ENCODE results near the gene RFTN2. TPM values are rescaled to one million over a fixed set of nuclear protein-coding genes. Genes with fewer than 3 reads are reported as not detected.

Gene RFTN2
- polyA plus RNA-seq, 1 of the 3 experiments (the other 2 are of a cell fraction), result 0.05 TPM

GRCh38 chr2:197708331-197708730 is 32.9 kb upstream of the RFTN2 start:
- H3K27me3 ChIP-seq (ENCODE audit: insufficient read depth), result no peaks in the 10 kb centered on the region
- H3K9ac ChIP-seq, result no peak overlapping the region
- H4K20me1 ChIP-seq (ENCODE audit: insufficient read depth), result 0 out of 2 replicates have a peak, but pooled peaks cover 5% of the 10 kb centered on the region
- H3K27ac ChIP-seq (ENCODE audit: low read depth in 2 of 2, low read length in 1 of 2), result no peak overlapping the region
- no peaks in the 10 kb centered on the region for H3K9me3 ChIP-seq
- ChIA-PET CTCF (interaction anchor here (0.6 to 2.3 kb wide), 10 partner anchors 8 to 86 kb away, joined by 3 to 19 read pairs (median 4); no protein-coding TSS in a partner anchor), POLR2A (no interaction called here)
- H3K4me3 ChIP-seq (ENCODE audit: low read depth in 2 of 2, low read length in 1 of 2), result no peak overlapping the region; a peak in 2 of 4 replicates
- no peaks in the 10 kb centered on the region for H3K9me2 ChIP-seq
- peaks cover 0 to 26% of the 10 kb centered on the region in 2 experiments for H3K36me3 ChIP-seq (replicated peaks in 1 of 2; ENCODE audit: control insufficient read depth in 1 of 2, insufficient read depth in 2 of 2, low read length in 1 of 2)
- peak overlapping the region; percentile 96 for H3K4me2 ChIP-seq
- H3F3A ChIP-seq (replicated peaks; ENCODE audit: insufficient read depth), result peaks cover 5% of the 10 kb centered on the region
- 34% methylated on average over 2 of the region's 2 CpGs for WGBS (ENCODE audit: low lambda C conversion rate)
- TF ChIP-seq EZH2phosphoT487 (IDR thresholded peaks at IDR 0.05; ENCODE audit: borderline replicate concordance, low read depth), result no peak
- TF ChIP-seq TCF12 (IDR thresholded peaks at IDR 0.05), result no peak
- TF ChIP-seq RXRA (IDR thresholded peaks at IDR 0.05; ENCODE audit: borderline replicate concordance, low read depth), result no peak
- no peak for TF ChIP-seq SMC3 (IDR thresholded peaks at IDR 0.05; ENCODE audit: low read depth, low read length)
- no peak for TF ChIP-seq MXI1 (IDR thresholded peaks at IDR 0.05; ENCODE audit: low read depth, low read length)
- TF ChIP-seq GATA2 (CRISPR knock-in tag; IDR thresholded peaks at IDR 0.05), result no peak
- no peak for TF ChIP-seq USF1 (IDR thresholded peaks at IDR 0.05; ENCODE audit: borderline replicate concordance, low read depth)
- TF ChIP-seq, protein P1, sequence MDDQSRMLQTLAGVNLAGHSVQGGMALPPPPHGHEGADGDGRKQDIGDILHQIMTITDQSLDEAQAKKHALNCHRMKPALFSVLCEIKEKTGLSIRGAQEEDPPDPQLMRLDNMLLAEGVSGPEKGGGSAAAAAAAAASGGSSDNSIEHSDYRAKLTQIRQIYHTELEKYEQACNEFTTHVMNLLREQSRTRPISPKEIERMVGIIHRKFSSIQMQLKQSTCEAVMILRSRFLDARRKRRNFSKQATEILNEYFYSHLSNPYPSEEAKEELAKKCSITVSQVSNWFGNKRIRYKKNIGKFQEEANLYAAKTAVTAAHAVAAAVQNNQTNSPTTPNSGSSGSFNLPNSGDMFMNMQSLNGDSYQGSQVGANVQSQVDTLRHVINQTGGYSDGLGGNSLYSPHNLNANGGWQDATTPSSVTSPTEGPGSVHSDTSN (IDR thresholded peaks at IDR 0.05), result no peak
- no peak for TF ChIP-seq ELF1 (IDR thresholded peaks at IDR 0.05)
- no peak for DNase-seq
- H3K79me2 ChIP-seq (ENCODE audit: insufficient read depth), result peaks cover 43% of the 10 kb centered on the region
- H3K4me1 ChIP-seq (ENCODE audit: control insufficient read depth in 1 of 2, insufficient read depth in 2 of 2, low read depth in 1 of 2, low read length in 1 of 2), result peaks cover 8 to 18% of the 10 kb centered on the region in 2 experiments; a peak in 3 of 4 replicates
- H2AFZ ChIP-seq (ENCODE audit: low read depth), result no peak overlapping the region

GRCh38 chr2:197707316-197708213 is 32.2 kb upstream of the RFTN2 start:
- Histone ChIP-seq H3K36me3 (replicated peaks in 1 of 2; ENCODE audit: control insufficient read depth in 1 of 2, insufficient read depth in 2 of 2, low read length in 1 of 2) (peaks cover 0 to 23% of the 10 kb centered on the region in 2 experiments), H3K79me2 (ENCODE audit: insufficient read depth) (peaks cover 43% of the 10 kb centered on the region)
- WGBS (ENCODE audit: low lambda C conversion rate), result 13% methylated on average over 4 of the region's 4 CpGs

More at GRCh38 chr2:197707316-197708213, 32.2 kb upstream of the RFTN2 start:
- ChIA-PET POLR2A (no interaction called here), CTCF (interaction anchor here (0.6 to 2.3 kb wide), 15 partner anchors 9 to 205 kb away, joined by 3 to 19 read pairs (median 4); no protein-coding TSS in a partner anchor)
- Histone ChIP-seq H3K4me2 (peak overlapping the region; percentile 96), H3K9me2 (no peaks in the 10 kb centered on the region), H3K27ac (ENCODE audit: low read depth in 2 of 2, low read length in 1 of 2) (no peak overlapping the region; a peak in 1 of 4 replicates), H3K9me3 (no peaks in the 10 kb centered on the region), H4K20me1 (ENCODE audit: insufficient read depth) (0 out of 2 replicates have a peak, but pooled peaks cover 5% of the 10 kb centered on the region), H3K4me1 (ENCODE audit: control insufficient read depth in 1 of 2, insufficient read depth in 2 of 2, low read depth in 1 of 2, low read length in 1 of 2) (peaks cover 8 to 18% of the 10 kb centered on the region in 2 experiments; a peak in 3 of 4 replicates), H3F3A (replicated peaks; ENCODE audit: insufficient read depth) (peaks cover 5% of the 10 kb centered on the region), H2AFZ (ENCODE audit: low read depth) (peak overlapping the region; percentile 1; the same call in 1 of the 2 replicates), H3K4me3 (ENCODE audit: low read depth in 2 of 2, low read length in 1 of 2) (peak overlapping the region; percentile 94 to 97), H3K9ac (peak overlapping the region; percentile 31; the same call in 1 of the 2 replicates), H3K27me3 (ENCODE audit: insufficient read depth) (no peaks in the 10 kb centered on the region)
- DNase-seq, result peak; percentile 43
- TF ChIP-seq SMC3 (IDR thresholded peaks at IDR 0.05; ENCODE audit: low read depth, low read length), result peak; percentile 27
- peak; percentile 82 for TF ChIP-seq CTCF (IDR thresholded peaks at IDR 0.05)
- TF ChIP-seq FOSL2 (IDR thresholded peaks at IDR 0.05; ENCODE audit: borderline replicate concordance, low read depth), result no peak
- no peak for TF ChIP-seq TEAD4 (IDR thresholded peaks at IDR 0.05; ENCODE audit: borderline replicate concordance, insufficient read depth)
- TF ChIP-seq MXI1 (IDR thresholded peaks at IDR 0.05; ENCODE audit: low read depth, low read length), result peak; percentile 27; the same call in 1 of the 2 replicates
- TF ChIP-seq FOXM1 (IDR thresholded peaks at IDR 0.05; ENCODE audit: low read depth), result no peak
- TF ChIP-seq EZH2phosphoT487 (IDR thresholded peaks at IDR 0.05; ENCODE audit: borderline replicate concordance, low read depth), result no peak
- TF ChIP-seq, protein P1 (IDR thresholded peaks at IDR 0.05), result no peak
- TF ChIP-seq RAD21 (IDR thresholded peaks at IDR 0.05; ENCODE audit: low read length), result peak; percentile 72

Data from SK-N-SH (cell line).